Hepatocyte (in vitro differentiated cells): Measurements from ENCODE around the gene PIAS4.

Experiments used
- EZH2 ChIP-seq: fragments of 200-600 bp; sonication (generic); IDR thresholded peaks from 2 replicates; pipeline ENCODE4 v1.6.1; 2016; ENCODE audit warnings: antibody characterized with exemption, mild to moderate bottlenecking, borderline replicate concordance
- TF ChIP-seq, protein P1 (sequence below): fragments of 200-600 bp; sonication (generic); IDR thresholded peaks from 2 replicates; pipeline ENCODE4 v1.5.1; 2016; ENCODE audit warnings: antibody characterized with exemption, mild to moderate bottlenecking; ENCODE audit not compliant: poor library complexity

DNA sequence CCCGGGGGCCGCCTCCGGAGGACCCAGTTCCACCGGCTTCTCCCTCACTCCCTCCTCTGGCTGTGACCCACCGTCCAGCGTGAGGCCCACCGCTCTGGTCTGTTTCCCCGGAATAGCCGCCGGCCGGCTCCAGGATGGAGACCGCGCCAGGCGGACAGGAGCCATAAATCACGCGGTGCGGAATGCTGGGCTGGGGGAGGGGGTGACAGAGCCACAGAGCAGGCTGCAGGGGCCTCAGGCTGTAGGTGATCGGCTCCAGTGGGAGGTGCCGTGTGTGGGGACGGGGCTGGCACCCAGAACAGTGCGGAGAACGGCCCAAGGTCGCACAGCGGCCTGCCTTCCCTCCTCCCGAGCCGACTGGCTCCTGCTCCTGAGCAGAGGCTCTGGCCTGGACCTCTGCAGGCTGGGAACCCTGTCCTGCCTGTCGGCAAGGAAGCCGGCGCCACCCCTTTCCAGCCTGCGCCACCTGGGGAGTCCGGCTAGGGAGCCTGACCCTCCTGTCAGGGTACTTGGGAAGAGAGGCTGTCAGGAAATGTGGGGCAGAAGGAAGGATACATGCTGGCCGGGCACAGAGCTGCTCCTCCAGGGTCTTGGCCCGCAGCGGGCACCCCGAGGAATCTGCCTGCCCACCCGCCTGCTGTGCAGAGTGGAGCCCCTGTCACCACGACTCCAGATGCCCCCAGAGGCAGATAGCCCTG, 8.3 kb downstream of the PIAS4 start:
- TF ChIP-seq, protein P1, sequence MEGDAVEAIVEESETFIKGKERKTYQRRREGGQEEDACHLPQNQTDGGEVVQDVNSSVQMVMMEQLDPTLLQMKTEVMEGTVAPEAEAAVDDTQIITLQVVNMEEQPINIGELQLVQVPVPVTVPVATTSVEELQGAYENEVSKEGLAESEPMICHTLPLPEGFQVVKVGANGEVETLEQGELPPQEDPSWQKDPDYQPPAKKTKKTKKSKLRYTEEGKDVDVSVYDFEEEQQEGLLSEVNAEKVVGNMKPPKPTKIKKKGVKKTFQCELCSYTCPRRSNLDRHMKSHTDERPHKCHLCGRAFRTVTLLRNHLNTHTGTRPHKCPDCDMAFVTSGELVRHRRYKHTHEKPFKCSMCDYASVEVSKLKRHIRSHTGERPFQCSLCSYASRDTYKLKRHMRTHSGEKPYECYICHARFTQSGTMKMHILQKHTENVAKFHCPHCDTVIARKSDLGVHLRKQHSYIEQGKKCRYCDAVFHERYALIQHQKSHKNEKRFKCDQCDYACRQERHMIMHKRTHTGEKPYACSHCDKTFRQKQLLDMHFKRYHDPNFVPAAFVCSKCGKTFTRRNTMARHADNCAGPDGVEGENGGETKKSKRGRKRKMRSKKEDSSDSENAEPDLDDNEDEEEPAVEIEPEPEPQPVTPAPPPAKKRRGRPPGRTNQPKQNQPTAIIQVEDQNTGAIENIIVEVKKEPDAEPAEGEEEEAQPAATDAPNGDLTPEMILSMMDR = no peak
- no peak for TF ChIP-seq EZH2
